GM23248 (cell line): ENCODE results near the gene SLC7A11.

Experiments
- EZH2 ChIP-seq: fragments of 200-600 bp; sonication (generic); IDR thresholded peaks from 2 replicates; pipeline ENCODE4 v1.6.1; 2018; ENCODE audit warnings: antibody characterized with exemption, mild to moderate bottlenecking; ENCODE audit not compliant: insufficient read depth, poor library complexity, severe bottlenecking
- EZH2phosphoT487 ChIP-seq: fragments of 200-600 bp; sonication (generic); IDR thresholded peaks from 2 replicates; pipeline ENCODE4 v1.6.1; 2018; ENCODE audit warnings: antibody characterized with exemption, moderate library complexity, mild to moderate bottlenecking, low read depth; ENCODE audit not compliant: insufficient read depth

GRCh38 chr4:138255917-138256597 lies 13.9 kb upstream of the SLC7A11 start:
- no peak for TF ChIP-seq EZH2
- no peak for TF ChIP-seq EZH2phosphoT487
